ENCODE data around the gene NYAP2. TPM values are rescaled to one million over a fixed set of nuclear protein-coding genes. Genes with fewer than 3 reads are reported as not detected.

NYAP2 gene
- total RNA-seq, 2 donors from 2014 or later = not detected

DNA sequence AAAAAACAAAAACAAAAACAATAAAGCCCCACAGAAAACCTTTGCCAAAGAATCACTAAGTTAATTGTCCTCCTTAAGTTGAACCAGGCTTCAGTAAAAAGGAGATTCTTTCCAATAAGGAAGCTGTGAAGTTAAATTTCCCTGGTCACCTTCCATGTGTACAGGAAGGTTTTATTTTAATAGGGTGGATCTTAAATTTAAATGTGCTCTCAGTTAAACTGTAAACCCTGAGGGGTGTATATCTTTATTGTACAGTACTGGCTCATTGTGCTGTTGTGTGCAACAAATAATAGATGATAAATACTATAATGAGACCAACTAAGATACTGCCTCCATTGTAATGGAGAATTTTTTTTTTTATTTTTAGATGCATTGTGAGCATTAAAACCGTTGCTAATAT, 97.1 kb downstream of the NYAP2 start:
- TF ChIP-seq, protein P1, sequence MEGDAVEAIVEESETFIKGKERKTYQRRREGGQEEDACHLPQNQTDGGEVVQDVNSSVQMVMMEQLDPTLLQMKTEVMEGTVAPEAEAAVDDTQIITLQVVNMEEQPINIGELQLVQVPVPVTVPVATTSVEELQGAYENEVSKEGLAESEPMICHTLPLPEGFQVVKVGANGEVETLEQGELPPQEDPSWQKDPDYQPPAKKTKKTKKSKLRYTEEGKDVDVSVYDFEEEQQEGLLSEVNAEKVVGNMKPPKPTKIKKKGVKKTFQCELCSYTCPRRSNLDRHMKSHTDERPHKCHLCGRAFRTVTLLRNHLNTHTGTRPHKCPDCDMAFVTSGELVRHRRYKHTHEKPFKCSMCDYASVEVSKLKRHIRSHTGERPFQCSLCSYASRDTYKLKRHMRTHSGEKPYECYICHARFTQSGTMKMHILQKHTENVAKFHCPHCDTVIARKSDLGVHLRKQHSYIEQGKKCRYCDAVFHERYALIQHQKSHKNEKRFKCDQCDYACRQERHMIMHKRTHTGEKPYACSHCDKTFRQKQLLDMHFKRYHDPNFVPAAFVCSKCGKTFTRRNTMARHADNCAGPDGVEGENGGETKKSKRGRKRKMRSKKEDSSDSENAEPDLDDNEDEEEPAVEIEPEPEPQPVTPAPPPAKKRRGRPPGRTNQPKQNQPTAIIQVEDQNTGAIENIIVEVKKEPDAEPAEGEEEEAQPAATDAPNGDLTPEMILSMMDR (conservative IDR thresholded peaks at IDR 0.05) = no peak

DNA sequence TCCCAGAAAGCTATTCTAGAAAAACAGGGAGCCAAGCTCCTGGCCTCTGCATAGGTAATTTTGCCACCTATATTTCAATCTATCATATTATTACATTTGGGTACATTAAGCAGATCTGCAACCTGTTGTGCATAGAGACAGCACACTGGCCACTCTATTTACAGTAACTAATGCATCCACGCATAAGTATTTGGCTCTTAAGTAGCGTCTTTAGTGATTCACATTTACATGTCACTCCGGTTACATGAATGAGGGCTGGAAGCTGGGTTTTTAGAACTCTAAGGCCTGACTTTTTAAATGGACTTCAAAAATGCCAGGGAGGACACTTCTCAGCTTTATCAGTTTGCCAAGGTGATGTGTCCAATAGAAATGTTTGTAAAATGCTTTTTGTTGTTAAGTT, 97.7 kb downstream of the NYAP2 start:
- no peaks in the 10 kb centered on the region for H3K36me3 ChIP-seq (ENCODE audit: control insufficient read depth, insufficient read depth, low read length)
- H3K4me3 Mint-ChIP-seq = no peak overlapping the region
- H3K9me3 Mint-ChIP-seq = no peaks in the 10 kb centered on the region

More for the DNA sequence above, 97.1 kb downstream of the NYAP2 start:
- WGBS, 2 experiments (ENCODE audit: insufficient coverage in 1 of 2, insufficient read length in 1 of 2) = 60 to 85% methylated on average over 1 of the region's 1 CpG
- Mint-ChIP-seq H3K27me3 (ENCODE audit: insufficient read depth) (no peaks in the 10 kb centered on the region), H3K36me3 (ENCODE audit: low read depth) (no peaks in the 10 kb centered on the region), H3K4me1 (no peaks in the 10 kb centered on the region), H3K4me3 (no peak overlapping the region), H3K27ac (no peak overlapping the region), H3K9me3 (no peaks in the 10 kb centered on the region)
- no peak overlapping the region for H3K9ac ChIP-seq (ENCODE audit: extremely low read depth, low read length, poor library complexity, severe bottlenecking)
- no peak overlapping the region for H3K27ac ChIP-seq (ENCODE audit: low read depth, low read length)
- no peak overlapping the region for H3K4me3 ChIP-seq (ENCODE audit: low read length)
- H3K36me3 ChIP-seq (ENCODE audit: control insufficient read depth, insufficient read depth, low read length) = no peaks in the 10 kb centered on the region
- H3K4me1 ChIP-seq (ENCODE audit: control insufficient read depth, insufficient read depth, low read length) = peaks cover 2% of the 10 kb centered on the region
- H3K27me3 ChIP-seq (ENCODE audit: control insufficient read depth, insufficient read depth, low read length, poor library complexity, severe bottlenecking) = no peaks in the 10 kb centered on the region
- H3K9me3 ChIP-seq (ENCODE audit: control insufficient read depth, low read length) = no peaks in the 10 kb centered on the region
- DNase-seq = no peak

DNA sequence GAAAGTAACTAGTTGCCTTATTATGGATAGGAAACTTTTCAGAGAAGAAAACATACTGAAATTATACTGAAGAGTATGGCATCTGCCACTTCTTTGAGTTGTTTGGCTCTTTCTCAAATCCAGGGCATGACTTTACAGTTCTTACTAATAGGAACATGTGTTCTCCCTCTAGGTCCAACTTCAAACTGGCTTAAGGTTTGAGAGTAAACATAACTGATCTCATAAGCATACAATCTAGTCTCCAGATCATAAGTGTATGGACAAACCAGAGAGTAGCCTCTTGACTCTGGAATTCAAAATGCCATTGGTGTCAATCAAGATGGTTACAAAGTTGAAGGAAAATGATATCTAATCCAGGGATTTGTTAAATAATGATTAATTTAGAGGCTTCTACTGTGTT, 101.5 kb downstream of the NYAP2 start:
- DNase-seq = no peak
- Histone ChIP-seq H3K4me1 (ENCODE audit: control insufficient read depth, insufficient read depth, low read length) (peaks cover 2% of the 10 kb centered on the region), H3K9me3 (ENCODE audit: control insufficient read depth, low read length) (no peaks in the 10 kb centered on the region), H3K4me3 (ENCODE audit: low read length) (no peak overlapping the region), H3K9ac (ENCODE audit: extremely low read depth, low read length, poor library complexity, severe bottlenecking) (no peak overlapping the region), H3K27ac (ENCODE audit: low read depth, low read length) (no peak overlapping the region), H3K36me3 (ENCODE audit: control insufficient read depth, insufficient read depth, low read length) (no peaks in the 10 kb centered on the region), H3K27me3 (ENCODE audit: control insufficient read depth, insufficient read depth, low read length, poor library complexity, severe bottlenecking) (no peaks in the 10 kb centered on the region)
- H3K4me1 Mint-ChIP-seq = no peaks in the 10 kb centered on the region
- H3K4me3 Mint-ChIP-seq = no peak overlapping the region
- no peaks in the 10 kb centered on the region for H3K27me3 Mint-ChIP-seq (ENCODE audit: insufficient read depth)
- TF ChIP-seq, protein P1 (conservative IDR thresholded peaks at IDR 0.05) = no peak
- no peaks in the 10 kb centered on the region for H3K9me3 Mint-ChIP-seq
- H3K27ac Mint-ChIP-seq = no peak overlapping the region
- H3K36me3 Mint-ChIP-seq (ENCODE audit: low read depth) = no peaks in the 10 kb centered on the region

More for the DNA sequence above, 97.7 kb downstream of the NYAP2 start:
- TF ChIP-seq, protein P1 (conservative IDR thresholded peaks at IDR 0.05) = no peak
- Histone ChIP-seq H3K27me3 (ENCODE audit: control insufficient read depth, insufficient read depth, low read length, poor library complexity, severe bottlenecking) (no peaks in the 10 kb centered on the region), H3K9ac (ENCODE audit: extremely low read depth, low read length, poor library complexity, severe bottlenecking) (no peak overlapping the region), H3K4me1 (ENCODE audit: control insufficient read depth, insufficient read depth, low read length) (peaks cover 2% of the 10 kb centered on the region), H3K4me3 (ENCODE audit: low read length) (no peak overlapping the region), H3K27ac (ENCODE audit: low read depth, low read length) (no peak overlapping the region), H3K9me3 (ENCODE audit: control insufficient read depth, low read length) (no peaks in the 10 kb centered on the region)
- no peak for DNase-seq
- Mint-ChIP-seq H3K27ac (no peak overlapping the region), H3K36me3 (ENCODE audit: low read depth) (no peaks in the 10 kb centered on the region), H3K4me1 (no peaks in the 10 kb centered on the region), H3K27me3 (ENCODE audit: insufficient read depth) (no peaks in the 10 kb centered on the region)
- WGBS, 2 experiments (ENCODE audit: insufficient coverage in 1 of 2, insufficient read length in 1 of 2) = 84 to 86% methylated on average over 3 of the region's 3 CpGs

Data from endodermal cell (in vitro differentiated cells).